GM18870 (cell line): Measurements from ENCODE around the gene MUC21.

Source experiments
- ATAC-seq: cut with Tn5 transposase; IDR thresholded peaks from one replicate; pipeline ENCODE4 v1.9.1; 2021; ENCODE audit warnings: moderate library complexity; ENCODE audit not compliant: unreplicated experiment

MUC21 gene

DNA sequence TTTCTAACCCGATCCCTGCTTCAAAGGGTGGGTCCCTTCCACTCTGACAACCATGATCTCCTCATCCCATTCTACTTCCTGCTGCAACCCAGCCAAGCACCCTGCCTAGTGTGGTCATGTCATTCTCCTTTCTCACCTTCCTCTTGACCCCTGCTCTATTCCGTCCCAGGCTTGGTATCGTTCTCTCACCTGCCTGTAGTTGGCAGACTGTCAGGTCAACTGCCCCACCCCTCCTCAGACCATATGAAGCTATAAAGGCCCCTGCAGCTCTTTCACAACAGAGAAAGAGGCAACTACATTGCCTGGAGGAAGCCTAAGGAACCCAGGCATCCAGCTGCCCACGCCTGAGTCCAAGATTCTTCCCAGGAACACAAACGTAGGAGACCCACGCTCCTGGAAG is at the start of gene MUC21:
TSS of gene MUC21 (plus strand) at position 280 of the 400 bp plus-strand sequence. CDS start 241 bp downstream, outside the sequence.
- ATAC-seq, result no peak

DNA sequence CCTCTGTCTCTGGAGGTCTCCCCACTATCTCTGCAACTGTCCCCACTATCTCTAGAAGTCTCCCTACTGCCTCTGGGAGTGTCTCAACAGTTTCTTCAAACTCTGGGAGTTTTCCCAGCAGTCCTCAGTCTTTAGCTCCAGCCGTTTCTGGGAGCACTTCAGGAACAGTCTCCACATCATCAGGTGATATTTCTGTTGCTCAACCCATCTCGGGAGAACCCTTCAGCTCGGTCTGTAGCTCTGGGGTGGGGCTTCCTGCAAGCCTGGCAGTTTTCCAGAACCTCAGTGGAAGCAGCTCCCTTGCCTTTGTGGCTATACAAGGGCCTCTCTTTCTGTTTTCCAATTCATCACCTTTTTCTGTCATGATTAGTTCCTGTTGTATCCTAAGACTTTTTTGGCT is 48.5 kb upstream of the MUC21 start:
- ATAC-seq, result no peak

GRCh38 chr6:30937265-30937664 is 46.3 kb upstream of the MUC21 start:
- ATAC-seq, result no peak

DNA sequence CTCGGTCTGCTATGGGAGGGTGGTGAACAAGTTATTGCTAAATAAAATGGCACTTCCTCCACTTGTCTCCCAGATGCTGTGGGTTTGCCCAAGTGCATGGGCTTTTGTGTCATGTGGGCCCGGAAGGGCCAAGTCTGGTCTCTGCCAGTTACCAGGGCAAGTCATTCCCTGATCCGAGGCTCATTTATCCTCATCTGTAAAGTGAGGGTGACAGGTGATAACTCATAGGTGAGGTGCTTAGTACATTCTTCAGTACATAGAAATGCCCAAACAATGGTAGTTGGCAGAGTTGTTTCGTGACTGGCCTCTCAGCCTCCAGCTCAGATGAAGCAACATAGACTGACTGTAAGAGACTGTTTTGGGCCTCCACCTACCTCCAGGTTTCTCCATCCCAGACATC is 44.8 kb upstream of the MUC21 start:
- no peak for ATAC-seq

DNA sequence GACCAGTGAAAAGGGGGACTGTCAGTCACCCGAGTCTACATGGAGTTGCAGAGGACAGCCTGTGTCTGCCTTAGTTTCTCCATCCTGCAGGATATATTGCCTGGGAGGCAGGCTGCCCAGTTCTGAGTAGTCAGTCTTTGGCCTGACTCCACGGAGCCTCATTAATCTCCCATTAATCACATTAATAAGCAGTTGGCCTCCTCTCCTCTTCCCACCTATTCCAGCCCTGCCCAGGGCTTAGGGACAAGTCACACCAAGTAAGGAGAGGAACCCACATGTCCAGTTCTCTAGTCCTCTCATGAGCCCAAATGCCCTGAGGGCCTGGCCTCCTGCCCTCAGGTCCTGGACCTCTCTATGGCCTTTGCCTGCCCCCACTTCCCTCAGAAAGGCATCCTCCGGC is 44.0 kb upstream of the MUC21 start:
- ATAC-seq, result no peak

GRCh38 chr6:30940361-30940986 is 43.0 kb upstream of the MUC21 start, which contains the start of gene MUCL3:
Gene MUCL3, plus strand, starts transcription at chr6:30940973. Its CDS starts 27 bp downstream, at chr6:30941000.
- ATAC-seq, result no peak

- no peak for ATAC-seq
These were observed 41.0 kb upstream of the MUC21 start for GRCh38 chr6:30942338-30943060.

GRCh38 chr6:30944051-30944450 is 39.5 kb upstream of the MUC21 start:
- ATAC-seq, result no peak

- ATAC-seq, result no peak
These were observed 38.2 kb upstream of the MUC21 start for GRCh38 chr6:30945281-30945680.

- ATAC-seq, result no peak
These were observed 36.3 kb upstream of the MUC21 start for GRCh38 chr6:30947231-30947630.

DNA sequence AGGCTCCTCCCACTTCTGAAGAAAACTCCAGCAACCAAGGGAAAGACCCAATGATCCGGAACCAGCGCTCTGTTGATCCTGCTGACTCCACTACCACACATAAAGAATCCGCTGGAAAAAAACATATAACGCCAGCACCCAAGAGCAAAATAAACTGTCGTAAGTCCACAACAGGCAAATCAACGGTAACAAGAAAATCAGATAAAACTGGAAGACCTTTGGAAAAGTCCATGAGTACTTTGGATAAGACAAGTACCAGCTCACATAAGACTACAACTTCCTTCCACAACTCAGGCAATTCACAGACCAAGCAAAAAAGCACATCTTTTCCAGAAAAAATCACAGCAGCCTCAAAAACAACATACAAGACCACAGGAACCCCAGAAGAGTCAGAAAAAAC is 34.7 kb upstream of the MUC21 start:
- ATAC-seq, result no peak

DNA sequence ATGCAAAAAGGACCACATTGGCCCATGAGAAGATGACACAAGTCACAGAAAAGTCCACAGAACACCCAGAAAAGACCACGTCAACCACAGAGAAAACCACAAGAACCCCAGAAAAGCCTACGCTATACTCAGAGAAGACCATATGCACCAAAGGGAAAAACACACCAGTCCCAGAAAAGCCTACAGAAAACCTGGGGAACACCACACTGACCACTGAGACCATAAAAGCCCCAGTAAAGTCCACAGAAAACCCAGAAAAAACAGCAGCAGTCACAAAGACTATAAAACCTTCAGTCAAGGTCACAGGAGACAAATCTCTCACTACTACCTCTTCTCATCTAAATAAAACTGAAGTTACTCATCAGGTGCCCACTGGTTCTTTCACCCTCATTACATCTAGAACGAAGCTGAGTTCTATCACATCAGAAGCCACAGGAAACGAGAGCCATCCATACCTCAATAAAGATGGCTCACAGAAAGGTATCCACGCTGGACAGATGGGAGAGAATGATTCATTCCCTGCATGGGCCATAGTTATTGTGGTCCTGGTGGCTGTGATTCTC is 31.5 kb upstream of the MUC21 start:
- no peak for ATAC-seq

DNA sequence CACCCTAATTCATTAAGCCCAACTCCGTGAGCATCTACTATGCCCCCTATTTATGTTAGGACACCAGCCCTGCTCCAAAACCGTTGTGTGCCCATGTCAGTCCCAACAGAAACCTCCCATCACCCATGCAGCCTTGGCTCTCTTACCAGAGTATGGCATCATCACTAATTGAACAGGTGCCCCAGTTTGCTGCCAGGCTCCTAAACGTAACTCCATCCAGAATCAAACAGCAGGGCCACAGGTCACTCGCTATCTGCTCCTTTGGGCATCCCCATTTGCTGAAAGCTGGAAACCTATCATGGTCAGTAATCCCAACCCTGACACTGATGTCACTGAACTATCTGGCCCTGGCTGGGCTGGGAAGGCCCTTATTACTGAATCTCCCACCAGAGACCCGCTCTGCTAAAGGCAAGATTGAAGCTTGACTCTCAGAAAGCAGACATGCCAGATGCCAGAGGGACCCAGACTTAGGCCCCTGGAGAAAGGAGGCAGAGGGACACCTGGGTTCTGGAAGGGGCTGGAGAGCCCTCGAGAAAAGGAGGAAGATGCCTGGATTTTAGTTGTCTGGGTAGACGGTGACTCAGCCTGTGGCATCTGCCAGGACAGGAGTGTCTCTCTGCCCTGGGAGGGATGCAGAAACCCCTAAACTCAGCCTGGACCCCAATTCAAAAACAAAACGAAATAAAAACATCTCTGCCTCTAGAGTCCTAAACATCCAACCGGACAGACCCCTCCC is 28.7 kb upstream of the MUC21 start:
- no peak for ATAC-seq

GRCh38 chr6:30955367-30956042 is 28.0 kb upstream of the MUC21 start:
- ATAC-seq, result no peak

DNA sequence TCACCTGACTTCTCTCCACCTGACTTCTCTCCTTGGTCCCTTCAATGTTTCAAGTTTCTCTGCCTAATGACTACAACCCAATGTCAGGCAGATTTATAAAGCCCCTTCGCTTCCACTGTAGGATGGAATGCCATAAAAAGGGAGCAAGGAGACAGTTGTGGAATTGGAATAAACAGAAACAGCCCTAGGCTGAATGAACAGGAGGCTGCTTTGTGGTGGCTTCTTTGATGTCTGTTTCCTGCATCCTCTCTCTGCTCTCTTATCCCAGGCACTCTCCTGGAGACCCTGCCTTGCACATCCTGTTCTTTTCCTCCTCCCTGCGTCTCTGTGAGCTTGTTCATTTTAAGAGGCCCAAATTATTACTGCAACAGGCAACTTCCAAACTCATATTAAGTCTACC is 25.8 kb upstream of the MUC21 start:
- no peak for ATAC-seq

DNA sequence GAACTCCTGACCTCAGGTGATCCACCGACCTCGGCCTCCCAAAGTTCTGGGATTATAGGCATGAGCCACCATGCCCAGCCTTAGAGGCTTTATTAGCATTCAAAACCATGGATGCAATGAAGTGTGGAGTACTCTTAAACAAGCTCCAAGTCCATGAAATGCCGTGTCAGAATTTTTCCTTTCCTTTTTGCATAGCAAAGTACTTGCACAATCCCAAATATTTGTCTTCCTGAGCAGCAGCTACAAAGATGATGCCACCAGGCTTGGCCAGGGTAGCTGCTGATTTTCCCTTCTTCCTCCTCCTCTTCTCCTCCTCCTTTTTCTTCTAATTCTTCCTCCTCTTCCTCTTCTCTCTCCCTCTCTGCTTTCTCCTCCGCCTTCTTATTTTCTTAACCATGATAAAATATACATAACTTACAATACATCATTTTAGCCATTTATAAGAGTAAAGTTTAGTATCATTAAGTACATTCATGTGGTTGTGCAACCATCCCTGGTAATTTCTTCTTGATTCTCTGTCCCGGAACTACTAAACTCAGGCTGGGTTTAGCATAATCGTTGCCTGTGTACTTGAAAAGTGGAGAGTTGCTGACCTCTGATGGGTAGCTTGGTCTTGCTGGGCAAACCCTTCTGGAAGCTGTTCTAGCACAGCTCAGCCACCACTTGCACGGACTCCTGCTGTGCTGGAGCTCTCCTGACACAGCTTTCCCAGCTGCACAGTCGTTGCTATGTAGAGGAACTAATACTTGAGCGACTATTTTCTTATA is 22.4 kb upstream of the MUC21 start:
- no peak for ATAC-seq

DNA sequence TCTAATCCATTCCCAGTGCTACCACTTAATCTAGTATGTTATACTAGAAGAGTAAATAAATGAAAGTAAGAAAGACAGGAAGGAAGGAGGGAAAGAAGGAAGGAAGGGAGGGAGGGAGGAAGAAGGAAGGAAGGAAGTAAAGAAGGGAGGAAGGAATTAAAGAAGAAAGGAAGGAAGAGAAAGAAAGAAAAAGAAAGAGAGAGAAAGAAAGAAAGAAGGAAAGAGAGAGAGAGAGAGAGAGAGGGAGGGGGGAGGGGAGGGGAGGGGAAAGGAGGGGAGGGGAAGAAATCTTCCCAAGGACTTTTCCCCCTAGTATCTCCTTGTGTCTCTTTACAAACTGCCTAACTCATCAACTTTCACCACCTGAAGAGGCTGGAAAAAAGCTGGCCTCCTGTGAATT is 20.8 kb upstream of the MUC21 start:
- no peak for ATAC-seq

DNA sequence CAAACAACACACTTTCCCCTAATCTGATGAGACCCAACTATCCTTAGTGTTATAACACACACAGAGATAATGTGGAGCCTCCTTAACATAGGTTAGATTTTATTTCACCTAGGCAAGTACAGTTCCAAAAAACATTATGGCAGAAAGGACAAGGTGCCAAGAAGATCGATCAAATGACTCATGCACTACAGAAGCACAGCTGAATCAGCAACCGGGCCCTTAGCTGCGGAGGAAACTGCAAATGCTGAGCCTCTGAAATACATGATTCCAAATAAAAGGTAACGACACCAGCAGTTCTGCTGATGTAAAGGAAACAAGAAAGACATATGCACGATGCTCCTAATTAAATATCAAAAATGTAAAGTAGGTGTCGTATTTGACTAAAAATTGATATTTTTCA is 19.9 kb upstream of the MUC21 start:
- ATAC-seq, result no peak

DNA sequence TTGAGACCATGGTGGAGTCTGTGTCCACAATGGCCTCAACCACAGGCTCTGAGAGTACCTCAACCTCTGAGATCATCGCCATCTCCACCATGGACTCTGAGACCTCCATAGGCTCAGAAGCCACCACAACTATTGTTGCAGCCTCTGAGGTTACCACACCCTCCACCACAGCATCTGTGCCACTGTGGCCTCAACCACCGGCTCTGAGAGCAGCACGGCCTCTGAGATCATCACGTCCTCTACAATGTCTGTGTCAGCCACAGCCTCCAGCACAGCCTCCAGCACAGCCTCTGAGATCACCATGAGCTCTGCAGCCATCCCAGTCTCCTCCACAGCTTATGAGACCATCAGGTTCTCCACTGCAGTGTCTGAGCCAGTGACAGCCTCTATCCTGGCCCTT is 19.4 kb upstream of the MUC21 start:
- ATAC-seq, result no peak

GRCh38 chr6:30965140-30965601 is 18.3 kb upstream of the MUC21 start:
- no peak for ATAC-seq
